T-cell (primary cell): ENCODE measurements around the gene FAM47E. TPM values are rescaled to one million over a fixed set of nuclear protein-coding genes. Genes with fewer than 3 reads are reported as not detected.

Source experiments
- ATAC-seq, 4 experiments: fragments of 200-7000 bp in 3 of 4; fragments of 150-1000 bp in 1 of 4; cut with Tn5 transposase; replicated peaks in 1 of 4; 1 replicate in 3 of 4; 2 replicates in 1 of 4; pipeline ENCODE4 v1.10.0; 2021; ENCODE audit warnings: moderate library complexity in 3 of 4, mild to moderate bottlenecking in 2 of 4, moderate number of reproducible peaks in 1 of 4
- CTCF ChIA-PET, 2 donors: fragments of 300-600 bp; sonication (Branson Sonifier 250); formaldehyde crosslinking; loops; one replicate each; lab custom pipeline; 2022; ENCODE audit warnings: antibody characterized with exemption in 2 of 2; lab: Charles Lee
- POLR2A ChIA-PET, 2 donors: fragments of 300-600 bp; sonication (Branson Sonifier 250); formaldehyde crosslinking; loops; one replicate each; lab custom pipeline; 2022; ENCODE audit warnings: antibody characterized with exemption in 2 of 2; lab: Charles Lee
- DNase-seq, 35 experiments: peaks; one replicate each; pipeline versions ENCODE4 v3.0.0 to v3.0.0-alpha.2; 2013 to 2023
- H3K27ac ChIP-seq: one replicate; pipeline ENCODE4 v1.5.1; 2013; ENCODE audit warnings: low read length
- H3K27me3 ChIP-seq, 2 experiments: replicated peaks in 1 of 2; 1 replicate in 1 of 2; 2 replicates in 1 of 2; pipeline versions ENCODE4 v1.6.1 to v1.7.0; 2013; ENCODE audit warnings: low read length in 1 of 2, mixed read lengths in 1 of 2; ENCODE audit not compliant: control insufficient read depth in 2 of 2, insufficient read depth in 2 of 2; ENCODE audit errors: extremely low read depth in 1 of 2
- H3K36me3 ChIP-seq, 2 donors: 1 replicate in 1 of 2; 2 replicates in 1 of 2; pipeline versions ENCODE4 v1.6.1 to v1.7.0; 2013; ENCODE audit warnings: low read length in 1 of 2; ENCODE audit not compliant: control insufficient read depth in 2 of 2, insufficient read depth in 1 of 2; ENCODE audit errors: extremely low read depth in 1 of 2
- H3K4me1 ChIP-seq, 2 experiments: 1 replicate in 1 of 2; 2 replicates in 1 of 2; pipeline versions ENCODE4 v1.6.1 to v1.7.0; 2013; ENCODE audit warnings: low read length in 2 of 2, mixed read lengths in 1 of 2; ENCODE audit not compliant: insufficient read depth in 2 of 2, control insufficient read depth in 1 of 2; ENCODE audit errors: extremely low read depth in 1 of 2
- H3K4me3 ChIP-seq, 2 donors: 1 replicate in 1 of 2; 2 replicates in 1 of 2; pipeline versions ENCODE4 v1.5.1 to v1.7.0; 2013; ENCODE audit warnings: mild to moderate bottlenecking in 2 of 2, low read length in 1 of 2, moderate library complexity in 1 of 2; ENCODE audit not compliant: control insufficient read depth in 1 of 2; ENCODE audit errors: extremely low read depth in 1 of 2
- H3K9me3 ChIP-seq: 2 replicates; pipeline ENCODE4 v1.7.0; 2013
- H3K27ac Mint-ChIP-seq, 2 donors: one replicate each; pipeline ENCODE4 v1.8.0; 2020 to 2021; ENCODE audit warnings: mild to moderate bottlenecking in 2 of 2, mixed read lengths in 2 of 2
- H3K27me3 Mint-ChIP-seq, 2 donors: one replicate each; pipeline ENCODE4 v1.8.0; 2021 to 2022; ENCODE audit warnings: mixed read lengths in 2 of 2
- H3K36me3 Mint-ChIP-seq: one replicate; pipeline ENCODE4 v1.8.0; 2021; ENCODE audit warnings: mixed read lengths
- H3K4me1 Mint-ChIP-seq, 3 donors: one replicate each; pipeline ENCODE4 v1.8.0; 2020 to 2022; ENCODE audit warnings: mixed read lengths in 3 of 3, mild to moderate bottlenecking in 1 of 3
- H3K4me3 Mint-ChIP-seq, 3 donors: one replicate each; pipeline ENCODE4 v1.8.0; 2020 to 2022; ENCODE audit warnings: mild to moderate bottlenecking in 3 of 3, mixed read lengths in 3 of 3, moderate library complexity in 3 of 3
- H3K9me3 Mint-ChIP-seq, 3 donors: one replicate each; pipeline ENCODE4 v1.8.0; 2020 to 2022; ENCODE audit warnings: mixed read lengths in 3 of 3
- WGBS: methylation state at CpG from one replicate; pipeline ENCODE4 v1.1.5; 2013; ENCODE audit warnings: missing lambda C conversion rate; ENCODE audit not compliant: insufficient coverage; 5-methylcytosine and 5-hydroxymethylcytosine counted together
- total RNA-seq, 35 experiments: library from RNA in 6 of 35; stranded (reverse) in 6 of 35; fragments of 120-200 nt in 1 of 35; gene quantifications; one replicate each; pipeline versions ENCODE4 v1.2.1 to v1.2.4 and lab custom pipeline; 2013 to 2026

Gene FAM47E
- total RNA-seq, 5 donors from 2014 or later (not counting 1 experiment from before 2014, with no cell fraction given) = 0.19 TPM; not detected in 4

- no peaks in the 10 kb centered on the region for H3K9me3 Mint-ChIP-seq
- Histone ChIP-seq H3K27ac (no peak overlapping the region), H3K27me3 (no peaks in the 10 kb centered on the region), H3K9me3 (no peaks in the 10 kb centered on the region), H3K4me3 (no peak overlapping the region), H3K4me1 (no peaks in the 10 kb centered on the region), H3K36me3 (no peaks in the 10 kb centered on the region)
- ATAC-seq = no peak
- H3K27me3 Mint-ChIP-seq = peaks cover 0 to 2% of the 10 kb centered on the region in 2 donors
- H3K36me3 Mint-ChIP-seq = no peaks in the 10 kb centered on the region
- no peak overlapping the region for H3K27ac Mint-ChIP-seq
- no peak for DNase-seq
- ChIA-PET CTCF (no interaction called here), POLR2A (no interaction called here)
- WGBS = no CpG with 5 or more reads among the region's 6 CpGs
- H3K4me3 Mint-ChIP-seq = no peak overlapping the region
- no peaks in the 10 kb centered on the region for H3K4me1 Mint-ChIP-seq
Measured at GRCh38 chr4:76265631-76266218, 14.2 kb downstream of the FAM47E start.

GRCh38 chr4:76266627-76267026, 15.1 kb downstream of the FAM47E start:
- Histone ChIP-seq H3K27ac (no peak overlapping the region), H3K9me3 (no peaks in the 10 kb centered on the region), H3K36me3 (no peaks in the 10 kb centered on the region), H3K4me1 (no peaks in the 10 kb centered on the region), H3K27me3 (no peaks in the 10 kb centered on the region), H3K4me3 (no peak overlapping the region)
- CTCF ChIA-PET = no interaction called here
- POLR2A ChIA-PET = no interaction called here
- WGBS = 80% methylated on average over 1 of the region's 3 CpGs
- no peaks in the 10 kb centered on the region for H3K4me1 Mint-ChIP-seq
- no peaks in the 10 kb centered on the region for H3K36me3 Mint-ChIP-seq
- no peak for DNase-seq
- H3K4me3 Mint-ChIP-seq = no peak overlapping the region
- no peaks in the 10 kb centered on the region for H3K27me3 Mint-ChIP-seq
- H3K27ac Mint-ChIP-seq = no peak overlapping the region
- no peak for ATAC-seq
- H3K9me3 Mint-ChIP-seq = no peaks in the 10 kb centered on the region

DNA sequence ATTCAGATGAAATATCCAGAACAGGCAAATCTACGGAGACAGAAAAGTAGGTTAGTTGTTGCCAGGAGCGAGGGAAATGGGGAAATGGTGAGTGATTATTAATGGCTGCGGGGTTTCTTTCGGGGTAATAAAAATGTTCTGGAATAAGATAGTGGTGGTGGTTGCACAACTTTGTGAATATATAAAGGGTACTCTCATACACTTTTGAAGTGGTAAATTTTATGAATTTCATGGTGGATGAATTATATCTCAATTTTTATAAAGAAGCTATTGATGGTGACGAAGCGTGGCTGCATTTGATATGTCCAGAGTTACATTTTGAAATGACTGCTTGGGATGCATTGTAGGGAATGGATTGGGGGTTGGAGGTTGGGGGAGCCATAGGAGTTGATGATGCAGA, 16.3 kb downstream of the FAM47E start:
- Histone ChIP-seq H3K27ac (no peak overlapping the region), H3K9me3 (no peaks in the 10 kb centered on the region), H3K4me3 (no peak overlapping the region), H3K27me3 (no peaks in the 10 kb centered on the region), H3K36me3 (no peaks in the 10 kb centered on the region), H3K4me1 (no peaks in the 10 kb centered on the region)
- H3K27ac Mint-ChIP-seq = no peak overlapping the region
- ChIA-PET POLR2A (no interaction called here), CTCF (no interaction called here)
- no peak overlapping the region for H3K4me3 Mint-ChIP-seq
- 83% methylated on average over 4 of the region's 6 CpGs for whole genome bisulfite sequencing
- no peaks in the 10 kb centered on the region for H3K9me3 Mint-ChIP-seq
- no peaks in the 10 kb centered on the region for H3K4me1 Mint-ChIP-seq
- DNase-seq = no peak
- H3K36me3 Mint-ChIP-seq = no peaks in the 10 kb centered on the region
- H3K27me3 Mint-ChIP-seq = no peaks in the 10 kb centered on the region
- no peak for ATAC-seq

GRCh38 chr4:76270244-76271175, 19.0 kb downstream of the FAM47E start:
- H3K4me3 Mint-ChIP-seq = no peak overlapping the region
- Histone ChIP-seq H3K4me1 (no peaks in the 10 kb centered on the region), H3K27me3 (no peaks in the 10 kb centered on the region), H3K27ac (no peak overlapping the region), H3K4me3 (no peak overlapping the region), H3K9me3 (no peaks in the 10 kb centered on the region), H3K36me3 (no peaks in the 10 kb centered on the region)
- peaks cover 5 to 7% of the 10 kb centered on the region in 2 donors for H3K27me3 Mint-ChIP-seq
- no peaks in the 10 kb centered on the region for H3K9me3 Mint-ChIP-seq
- H3K4me1 Mint-ChIP-seq = no peaks in the 10 kb centered on the region
- 88% methylated on average over 6 of the region's 11 CpGs for WGBS
- POLR2A ChIA-PET = no interaction called here
- no peaks in the 10 kb centered on the region for H3K36me3 Mint-ChIP-seq
- ATAC-seq (no peak), DNase-seq (no peak)
- CTCF ChIA-PET = interaction anchor here in 1 of 2 donors (0.5 kb wide), 1 partner anchor 321 kb away, joined by 5 read pairs; no protein-coding TSS in a partner anchor
- no peak overlapping the region for H3K27ac Mint-ChIP-seq

GRCh38 chr4:76271248-76271647, 19.7 kb downstream of the FAM47E start:
- WGBS = 89% methylated on average over 6 of the region's 6 CpGs
- Mint-ChIP-seq H3K4me1 (no peaks in the 10 kb centered on the region), H3K27ac (no peak overlapping the region), H3K36me3 (no peaks in the 10 kb centered on the region), H3K9me3 (no peaks in the 10 kb centered on the region), H3K4me3 (no peak overlapping the region), H3K27me3 (peaks cover 8 to 10% of the 10 kb centered on the region in 2 donors)
- CTCF ChIA-PET = interaction anchor here in 1 of 2 donors (0.5 kb wide), 1 partner anchor 321 kb away, joined by 5 read pairs; no protein-coding TSS in a partner anchor
- H3K4me1 ChIP-seq = no peaks in the 10 kb centered on the region
- POLR2A ChIA-PET = interaction anchor here in 1 of 2 donors (0.7 kb wide), 1 partner anchor 92 kb away, joined by 3 read pairs; no protein-coding TSS in a partner anchor
- H3K27me3 ChIP-seq = no peaks in the 10 kb centered on the region
- DNase-seq (no peak), ATAC-seq (no peak)
- no peaks in the 10 kb centered on the region for H3K36me3 ChIP-seq
- H3K9me3 ChIP-seq = no peaks in the 10 kb centered on the region
- H3K4me3 ChIP-seq = no peak overlapping the region
- H3K27ac ChIP-seq = no peak overlapping the region

DNA sequence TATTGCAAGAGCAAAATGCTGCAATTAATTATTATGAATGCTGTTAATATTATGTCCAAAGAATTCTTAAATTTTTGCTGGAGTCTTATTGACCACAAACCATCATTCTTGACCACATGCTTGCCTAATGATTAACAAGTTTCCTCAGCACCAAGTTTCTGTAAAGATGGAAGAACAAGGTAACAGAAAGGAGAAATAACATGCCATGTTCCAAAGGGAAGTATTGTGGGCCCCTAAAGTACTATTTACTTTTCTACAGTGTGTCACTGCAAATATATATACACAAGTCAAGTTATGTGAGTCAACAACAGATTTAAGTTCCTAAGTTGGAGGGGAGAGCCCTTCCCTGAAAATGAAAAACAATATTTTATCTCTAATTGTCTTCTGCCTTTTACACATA, 20.6 kb downstream of the FAM47E start:
- Mint-ChIP-seq H3K36me3 (no peaks in the 10 kb centered on the region), H3K4me3 (no peak overlapping the region), H3K27ac (no peak overlapping the region), H3K27me3 (peaks cover 10 to 12% of the 10 kb centered on the region in 2 donors), H3K4me1 (no peaks in the 10 kb centered on the region), H3K9me3 (no peaks in the 10 kb centered on the region)
- H3K9me3 ChIP-seq = no peaks in the 10 kb centered on the region
- DNase-seq (no peak), ATAC-seq (no peak)
- H3K27ac ChIP-seq = no peak overlapping the region
- no peaks in the 10 kb centered on the region for H3K36me3 ChIP-seq
- no peaks in the 10 kb centered on the region for H3K27me3 ChIP-seq
- CTCF ChIA-PET = no interaction called here
- POLR2A ChIA-PET = interaction anchor here in 1 of 2 donors (0.7 kb wide), 1 partner anchor 93 kb away, joined by 3 read pairs; no protein-coding TSS in a partner anchor
- peaks cover 3 to 4% of the 10 kb centered on the region in 2 experiments for H3K4me1 ChIP-seq
- H3K4me3 ChIP-seq = no peak overlapping the region
